ENCODE results near the gene ABCA1. TPM values are rescaled to one million over a fixed set of nuclear protein-coding genes. Genes with fewer than 3 reads are reported as not detected.

The ABCA1 gene
- total and polyA plus RNA-seq, 2 of the 4 experiments (the other 2 are of a cell fraction): 5.8 to 52.2 TPM

DNA sequence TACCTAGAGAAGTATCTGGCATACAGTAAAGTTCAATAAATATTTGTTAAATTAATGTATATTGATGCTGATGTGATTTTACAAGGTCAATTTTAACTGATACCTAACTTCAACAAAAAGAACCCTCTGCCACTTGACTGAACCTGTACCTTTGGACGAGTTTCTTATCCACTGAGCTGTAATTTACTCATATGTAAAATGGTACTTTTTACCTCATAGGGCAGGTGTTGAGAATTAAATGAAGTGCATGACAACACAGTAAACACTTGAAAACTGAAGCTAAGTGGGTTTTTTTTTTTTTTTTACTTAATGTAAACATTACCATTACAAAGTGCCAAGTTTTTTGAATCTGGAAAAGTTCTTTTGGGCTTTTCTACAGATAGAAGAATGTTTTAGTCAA, 148.6 kb downstream of the ABCA1 start:
- Histone ChIP-seq H2AK9ac (replicated peaks; ENCODE audit: low read depth, low read length, poor library complexity) (no peak overlapping the region), H3K56ac (ENCODE audit: extremely low read depth, insufficient read depth, low read length) (no peak overlapping the region), H2BK20ac (ENCODE audit: low read depth, low read length) (no peak overlapping the region), H3K9me3 (ENCODE audit: control insufficient read depth, insufficient read depth, low read length) (no peaks in the 10 kb centered on the region), H3K27me3 (ENCODE audit: control insufficient read depth, insufficient read depth, low read length) (no peaks in the 10 kb centered on the region), H2AK5ac (ENCODE audit: low read depth, low read length) (no peak overlapping the region), H4K5ac (ENCODE audit: low read depth, low read length) (no peak overlapping the region), H3K4me3 (ENCODE audit: insufficient read depth, low read depth, low read length) (no peak overlapping the region), H3K14ac (replicated peaks; ENCODE audit: low read depth, low read length) (no peak overlapping the region), H3K23ac (ENCODE audit: low read depth, low read length) (no peak overlapping the region), H3K9ac (ENCODE audit: low read depth, low read length) (no peak overlapping the region), H3K27ac (ENCODE audit: insufficient read depth, low read length) (no peak overlapping the region), H3K4me1 (ENCODE audit: control insufficient read depth, insufficient read depth, low read length) (no peaks in the 10 kb centered on the region), H2AFZ (replicated peaks; ENCODE audit: low read length, poor library complexity) (no peak overlapping the region), H4K91ac (ENCODE audit: insufficient read depth, low read depth, low read length) (no peak overlapping the region), H3K4me2 (ENCODE audit: low read depth, low read length) (no peak overlapping the region), H3K18ac (ENCODE audit: low read depth, low read length) (no peak overlapping the region), H2BK5ac (ENCODE audit: low read depth, low read length, poor library complexity, severe bottlenecking) (no peak overlapping the region), H3K9me1 (ENCODE audit: insufficient read depth, low read length) (no peaks in the 10 kb centered on the region), H3K4ac (ENCODE audit: low read depth, low read length) (no peak overlapping the region), H2BK15ac (ENCODE audit: low read depth, low read length) (no peak overlapping the region), H3K36me3 (ENCODE audit: control insufficient read depth, insufficient read depth, low read length) (peaks cover 14% of the 10 kb centered on the region), H4K8ac (ENCODE audit: low read depth in 2 of 2, low read length in 2 of 2) (no peak overlapping the region), H4K20me1 (ENCODE audit: insufficient read depth, low read length) (no peaks in the 10 kb centered on the region), H3K79me1 (ENCODE audit: low read depth in 1 of 2, low read length in 2 of 2) (no peaks in the 10 kb centered on the region), H2BK120ac (ENCODE audit: low read depth, low read length) (no peak overlapping the region)
- DNase-seq (no peak), ATAC-seq (ENCODE audit: low read depth) (no peak)
- ChIA-PET POLR2A (ENCODE audit: unreplicated experiment) (no interaction called here), CTCF (interaction anchor here (0.6 kb wide), 1 partner anchor 15 kb away, joined by 5 read pairs; no protein-coding TSS in a partner anchor)
- BruUV-seq (replicated peaks): no TSS peak
- no CpG with 5 or more reads among the region's 1 CpG for WGBS, 2 experiments (ENCODE audit: extremely low coverage in 2 of 2, insufficient read length in 1 of 2)
- dilution Hi-C loops (cut with HindIII; ENCODE audit: low sequenced_read_pairs, unreplicated experiment) (no loop called here), in situ Hi-C loops (cut with MboI; ENCODE audit: low sequenced_read_pairs) (no loop called here), intact Hi-C loops (cut with micrococcal nuclease) (no loop called here)
- no peak for TF ChIP-seq MXI1 (IDR thresholded peaks at IDR 0.05; ENCODE audit: borderline replicate concordance, low read depth, low read length)
- TF ChIP-seq POLR2A (IDR thresholded peaks at IDR 0.05; ENCODE audit: low read depth, low read length): no peak
- TF ChIP-seq, protein P1, sequence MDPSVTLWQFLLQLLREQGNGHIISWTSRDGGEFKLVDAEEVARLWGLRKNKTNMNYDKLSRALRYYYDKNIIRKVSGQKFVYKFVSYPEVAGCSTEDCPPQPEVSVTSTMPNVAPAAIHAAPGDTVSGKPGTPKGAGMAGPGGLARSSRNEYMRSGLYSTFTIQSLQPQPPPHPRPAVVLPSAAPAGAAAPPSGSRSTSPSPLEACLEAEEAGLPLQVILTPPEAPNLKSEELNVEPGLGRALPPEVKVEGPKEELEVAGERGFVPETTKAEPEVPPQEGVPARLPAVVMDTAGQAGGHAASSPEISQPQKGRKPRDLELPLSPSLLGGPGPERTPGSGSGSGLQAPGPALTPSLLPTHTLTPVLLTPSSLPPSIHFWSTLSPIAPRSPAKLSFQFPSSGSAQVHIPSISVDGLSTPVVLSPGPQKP (IDR thresholded peaks at IDR 0.05; ENCODE audit: borderline replicate concordance, low read depth, low read length): no peak
- TF ChIP-seq, protein P2, sequence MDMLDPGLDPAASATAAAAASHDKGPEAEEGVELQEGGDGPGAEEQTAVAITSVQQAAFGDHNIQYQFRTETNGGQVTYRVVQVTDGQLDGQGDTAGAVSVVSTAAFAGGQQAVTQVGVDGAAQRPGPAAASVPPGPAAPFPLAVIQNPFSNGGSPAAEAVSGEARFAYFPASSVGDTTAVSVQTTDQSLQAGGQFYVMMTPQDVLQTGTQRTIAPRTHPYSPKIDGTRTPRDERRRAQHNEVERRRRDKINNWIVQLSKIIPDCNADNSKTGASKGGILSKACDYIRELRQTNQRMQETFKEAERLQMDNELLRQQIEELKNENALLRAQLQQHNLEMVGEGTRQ (IDR thresholded peaks at IDR 0.05; ENCODE audit: low read depth, low read length): no peak
- TF ChIP-seq, protein P3, sequence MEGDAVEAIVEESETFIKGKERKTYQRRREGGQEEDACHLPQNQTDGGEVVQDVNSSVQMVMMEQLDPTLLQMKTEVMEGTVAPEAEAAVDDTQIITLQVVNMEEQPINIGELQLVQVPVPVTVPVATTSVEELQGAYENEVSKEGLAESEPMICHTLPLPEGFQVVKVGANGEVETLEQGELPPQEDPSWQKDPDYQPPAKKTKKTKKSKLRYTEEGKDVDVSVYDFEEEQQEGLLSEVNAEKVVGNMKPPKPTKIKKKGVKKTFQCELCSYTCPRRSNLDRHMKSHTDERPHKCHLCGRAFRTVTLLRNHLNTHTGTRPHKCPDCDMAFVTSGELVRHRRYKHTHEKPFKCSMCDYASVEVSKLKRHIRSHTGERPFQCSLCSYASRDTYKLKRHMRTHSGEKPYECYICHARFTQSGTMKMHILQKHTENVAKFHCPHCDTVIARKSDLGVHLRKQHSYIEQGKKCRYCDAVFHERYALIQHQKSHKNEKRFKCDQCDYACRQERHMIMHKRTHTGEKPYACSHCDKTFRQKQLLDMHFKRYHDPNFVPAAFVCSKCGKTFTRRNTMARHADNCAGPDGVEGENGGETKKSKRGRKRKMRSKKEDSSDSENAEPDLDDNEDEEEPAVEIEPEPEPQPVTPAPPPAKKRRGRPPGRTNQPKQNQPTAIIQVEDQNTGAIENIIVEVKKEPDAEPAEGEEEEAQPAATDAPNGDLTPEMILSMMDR (conservative IDR thresholded peaks at IDR 0.05; ENCODE audit: low read depth, low read length): no peak
- TF ChIP-seq RCOR1 (IDR thresholded peaks at IDR 0.05; ENCODE audit: insufficient replicate concordance, low read length): no peak
- no peak for TF ChIP-seq RFX5 (IDR thresholded peaks at IDR 0.05; ENCODE audit: low read depth, low read length)
- TF ChIP-seq FOS (IDR thresholded peaks at IDR 0.05; ENCODE audit: low read depth, low read length): no peak
- TF ChIP-seq SMC3 (IDR thresholded peaks at IDR 0.05; ENCODE audit: low read depth, low read length): no peak
- no peak for TF ChIP-seq NFE2L2 (IDR thresholded peaks at IDR 0.05; ENCODE audit: low read depth, low read length)
- TF ChIP-seq BHLHE40 (IDR thresholded peaks at IDR 0.05; ENCODE audit: low read depth, low read length): no peak
- TF ChIP-seq MAZ (IDR thresholded peaks at IDR 0.05; ENCODE audit: borderline replicate concordance, low read depth, low read length): no peak
